Endodermal cell (in vitro differentiated cells): ENCODE results near the gene LARP6. TPM values are rescaled to one million over a fixed set of nuclear protein-coding genes. Genes with fewer than 3 reads are reported as not detected.

Source experiments
- DNase-seq: peaks from one replicate; pipeline ENCODE4 v3.0.0-alpha.2; 2017
- H3K27ac ChIP-seq: 2 replicates; pipeline ENCODE4 v1.5.1; 2013; ENCODE audit warnings: mild to moderate bottlenecking, low read depth, low read length, moderate library complexity
- H3K27me3 ChIP-seq: 2 replicates; pipeline ENCODE4 v1.6.1; 2013; ENCODE audit warnings: mild to moderate bottlenecking, low read length, moderate library complexity; ENCODE audit not compliant: insufficient read depth, control insufficient read depth, poor library complexity, severe bottlenecking
- H3K36me3 ChIP-seq: 2 replicates; pipeline ENCODE4 v1.7.0; 2013; ENCODE audit warnings: mild to moderate bottlenecking, low read length, moderate library complexity; ENCODE audit not compliant: control insufficient read depth, insufficient read depth
- H3K4me1 ChIP-seq: one replicate; pipeline ENCODE4 v1.7.0; 2013; ENCODE audit warnings: low read length; ENCODE audit not compliant: control insufficient read depth, insufficient read depth
- H3K4me3 ChIP-seq: 2 replicates; pipeline ENCODE4 v1.5.1; 2013; ENCODE audit warnings: mild to moderate bottlenecking, low read length, moderate library complexity
- H3K9ac ChIP-seq: 2 replicates; pipeline ENCODE4 v1.6.1; 2013; ENCODE audit warnings: mild to moderate bottlenecking, low read length, moderate library complexity; ENCODE audit not compliant: poor library complexity, severe bottlenecking; ENCODE audit errors: extremely low read depth
- H3K9me3 ChIP-seq: 2 replicates; pipeline ENCODE4 v1.6.1; 2013; ENCODE audit warnings: mild to moderate bottlenecking, low read length, moderate library complexity; ENCODE audit not compliant: control insufficient read depth
- H3K27ac Mint-ChIP-seq: 2 replicates; pipeline ENCODE4 v1.8.0; 2020; ENCODE audit warnings: mixed read lengths
- H3K27me3 Mint-ChIP-seq: 2 replicates; pipeline ENCODE4 v1.8.0; 2021; ENCODE audit warnings: mild to moderate bottlenecking, mixed read lengths; ENCODE audit not compliant: insufficient read depth
- H3K36me3 Mint-ChIP-seq: 2 replicates; pipeline ENCODE4 v1.8.0; 2020; ENCODE audit warnings: low read depth, mixed read lengths
- H3K4me1 Mint-ChIP-seq: 2 replicates; pipeline ENCODE4 v1.8.0; 2020; ENCODE audit warnings: mixed read lengths
- H3K4me3 Mint-ChIP-seq: 2 replicates; pipeline ENCODE4 v1.8.0; 2020; ENCODE audit warnings: mild to moderate bottlenecking, moderate library complexity, mixed read lengths
- H3K9me3 Mint-ChIP-seq: 2 replicates; pipeline ENCODE4 v1.8.0; 2020; ENCODE audit warnings: mild to moderate bottlenecking, mixed read lengths
- CTCF ChIP-seq: fragments of 200-600 bp; sonication (generic); conservative IDR thresholded peaks from 2 replicates; pipeline ENCODE4 v1.5.0; 2021; ENCODE audit warnings: antibody characterized with exemption, mild to moderate bottlenecking
- WGBS, 2 experiments: methylation state at CpG; one replicate each; pipeline versions ENCODE4 v1.1.5 to v1.1.7; 2013; ENCODE audit warnings: missing lambda C conversion rate in 2 of 2, mixed read lengths in 1 of 2; ENCODE audit not compliant: insufficient coverage in 1 of 2, insufficient read length in 1 of 2; 5-methylcytosine and 5-hydroxymethylcytosine counted together
- total RNA-seq, 2 donors: library from RNA; stranded (reverse); fragmentation: NEBNext Ultra II Directional in 1 of 2; extraction: Animal tissue kit (Norgen Biotek cat#: 25700) in 1 of 2; gene quantifications; 2 replicates in 1 of 2; 3 replicates in 1 of 2; pipeline ENCODE4 v1.2.1, GENCODE V29; 2021

Gene LARP6
- total RNA-seq, 2 donors from 2014 or later: 24.0 to 24.9 TPM

GRCh38 chr15:70870051-70870450 lies 16.1 kb upstream of the LARP6 start:
- H3K4me3 Mint-ChIP-seq: no peak overlapping the region

GRCh38 chr15:70869346-70869745 lies 15.4 kb upstream of the LARP6 start:
- H3K4me3 Mint-ChIP-seq: no peak overlapping the region
- Histone ChIP-seq H3K27ac (no peak overlapping the region), H3K9ac (no peak overlapping the region), H3K4me3 (no peak overlapping the region), H3K36me3 (no peaks in the 10 kb centered on the region), H3K4me1 (no peaks in the 10 kb centered on the region), H3K9me3 (peaks cover 16% of the 10 kb centered on the region), H3K27me3 (no peaks in the 10 kb centered on the region)
- peaks cover 9% of the 10 kb centered on the region for H3K36me3 Mint-ChIP-seq
- H3K9me3 Mint-ChIP-seq: peaks cover 29% of the 10 kb centered on the region
- no peak for TF ChIP-seq CTCF
- DNase-seq: no peak
- no peak overlapping the region for H3K27ac Mint-ChIP-seq
- H3K4me1 Mint-ChIP-seq: peaks cover 8% of the 10 kb centered on the region
- 97% methylated on average over 3 of the region's 3 CpGs; no CpG with 5 or more reads in 1 of the 2 experiments for WGBS, 2 experiments
- no peaks in the 10 kb centered on the region for H3K27me3 Mint-ChIP-seq

More at GRCh38 chr15:70870051-70870450, 16.1 kb upstream of the LARP6 start:
- Histone ChIP-seq H3K4me1 (no peaks in the 10 kb centered on the region), H3K36me3 (no peaks in the 10 kb centered on the region), H3K27me3 (no peaks in the 10 kb centered on the region), H3K9me3 (peaks cover 16% of the 10 kb centered on the region), H3K4me3 (no peak overlapping the region), H3K27ac (no peak overlapping the region), H3K9ac (no peak overlapping the region)
- no peak overlapping the region for H3K27ac Mint-ChIP-seq
- no peaks in the 10 kb centered on the region for H3K27me3 Mint-ChIP-seq
- TF ChIP-seq CTCF: no peak
- H3K4me1 Mint-ChIP-seq: peaks cover 11% of the 10 kb centered on the region
- DNase-seq: no peak
- peaks cover 9% of the 10 kb centered on the region for H3K36me3 Mint-ChIP-seq
- H3K9me3 Mint-ChIP-seq: peaks cover 29% of the 10 kb centered on the region

GRCh38 chr15:70867911-70868467 lies 14.0 kb upstream of the LARP6 start:
- Mint-ChIP-seq H3K27me3 (no peaks in the 10 kb centered on the region), H3K4me1 (peaks cover 2% of the 10 kb centered on the region), H3K9me3 (peaks cover 21% of the 10 kb centered on the region), H3K27ac (no peak overlapping the region), H3K36me3 (peaks cover 6% of the 10 kb centered on the region), H3K4me3 (no peak overlapping the region)
- Histone ChIP-seq H3K27me3 (no peaks in the 10 kb centered on the region), H3K4me1 (no peaks in the 10 kb centered on the region), H3K9me3 (peaks cover 10% of the 10 kb centered on the region), H3K36me3 (no peaks in the 10 kb centered on the region), H3K9ac (no peak overlapping the region), H3K27ac (no peak overlapping the region), H3K4me3 (no peak overlapping the region)
- TF ChIP-seq CTCF: no peak
- DNase-seq: no peak
- 93% methylated on average over 6 of the region's 6 CpGs; no CpG with 5 or more reads in 1 of the 2 experiments for WGBS, 2 experiments
